Erythroblast (primary cell): ENCODE results near the gene CARD19.

ENCODE experiments used
- GATA1 ChIP-seq: IDR thresholded peaks from 2 replicates; pipeline ENCODE4 v1.6.1; 2011; ENCODE audit warnings: low read depth, mild to moderate bottlenecking, control low read depth, low read length, moderate library complexity
- POLR2A ChIP-seq: IDR thresholded peaks from 2 replicates; pipeline ENCODE4 v1.6.1; 2011; ENCODE audit warnings: mild to moderate bottlenecking, low read length

DNA sequence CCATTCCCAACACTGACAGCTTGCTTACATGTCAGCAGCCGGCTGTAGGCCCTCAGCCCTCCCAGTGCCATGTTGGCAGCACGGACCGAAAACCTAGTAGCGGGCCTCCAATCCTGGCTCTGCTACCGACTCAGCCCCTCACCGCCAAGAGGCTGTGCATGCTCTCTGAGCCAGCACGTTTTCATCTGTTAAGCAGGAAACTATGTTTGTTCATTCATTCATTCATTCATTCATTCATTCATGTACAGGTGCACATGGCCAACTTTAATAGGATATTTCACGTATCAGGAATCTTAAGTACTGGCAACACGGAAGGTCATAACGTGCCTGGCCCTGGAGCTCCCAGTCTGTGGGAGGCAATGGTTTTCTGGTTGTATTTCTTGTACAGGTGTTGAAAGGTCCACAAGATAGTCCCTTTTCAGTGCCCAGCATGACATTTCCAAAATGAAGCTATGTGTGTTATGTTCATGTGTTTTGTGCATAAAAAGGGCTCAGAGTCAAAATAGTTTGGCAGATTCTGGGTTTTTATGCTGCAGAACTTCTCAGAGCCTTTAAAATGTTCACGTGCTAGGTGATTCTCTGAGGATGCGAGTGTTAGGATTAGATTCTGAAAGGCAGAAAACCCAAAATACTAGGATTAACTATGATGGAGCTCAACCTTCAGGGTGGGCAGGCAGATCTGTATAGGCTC lies 19.8 kb upstream of the CARD19 start:
- no peak for TF ChIP-seq POLR2A
- no peak for TF ChIP-seq GATA1
